Cardiac septum (tissue), 1 donor: Measurements from ENCODE around the gene FUZ. TPM values are rescaled to one million over a fixed set of nuclear protein-coding genes. Genes with fewer than 3 reads are reported as not detected.

Experiments used
- DNase-seq: peaks from one replicate; pipeline ENCODE4 v3.0.0-alpha.2; 2020; ENCODE audit warnings: low spot score
- intact Hi-C: fragments of 100-400 bp; cut with DNase I; formaldehyde crosslinking; loops from one replicate; pipeline ENCODE4 v1.14.0; 2022
- microRNA-seq: library from miRNA; unstranded; fragments of <30 nt; microRNA quantifications from one replicate; pipeline ENCODE4 v1.2.0, GENCODE V29; 2020
- total RNA-seq: library from RNA; stranded (reverse); fragmentation: NEBNext Ultra II Directional; extraction: Animal tissue kit (Norgen Biotek cat#: 25700); gene quantifications from one replicate; pipeline ENCODE4 v1.2.1, GENCODE V29; 2021
- donor health status: DM: no; HTN: no; CAD: no.

FUZ gene
- total RNA-seq, 1 donor from 2014 or later = 13.7 TPM

DNA sequence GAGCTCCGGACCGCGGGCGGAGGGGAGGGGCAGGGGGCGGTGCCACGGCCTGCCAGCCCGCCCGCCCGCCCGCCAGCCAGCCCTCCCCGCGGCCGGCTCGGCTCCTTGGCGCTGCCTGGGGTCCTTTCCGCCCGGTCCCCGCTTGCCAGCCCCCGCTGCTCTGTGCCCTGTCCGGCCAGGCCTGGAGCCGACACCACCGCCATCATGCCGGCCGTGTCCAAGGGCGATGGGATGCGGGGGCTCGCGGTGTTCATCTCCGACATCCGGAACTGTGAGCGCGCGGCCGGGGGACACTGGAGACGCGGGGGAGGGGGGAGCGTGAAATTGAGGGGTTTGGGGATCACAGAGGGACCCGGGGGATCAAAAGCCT, 46.2 kb downstream of the FUZ start, which contains the start of gene AP2A1:
Gene AP2A1, plus strand, starts transcription at position 72 of the 370 bp plus-strand sequence. Its CDS starts 133 bp downstream, at position 205.
- DNase-seq = no peak
- intact Hi-C loops = loop anchor here (5.0 kb wide), 2 partner anchors 45 to 110 kb away; partner anchors contain the start of genes AKT1S1, FUZ and TBC1D17

DNA sequence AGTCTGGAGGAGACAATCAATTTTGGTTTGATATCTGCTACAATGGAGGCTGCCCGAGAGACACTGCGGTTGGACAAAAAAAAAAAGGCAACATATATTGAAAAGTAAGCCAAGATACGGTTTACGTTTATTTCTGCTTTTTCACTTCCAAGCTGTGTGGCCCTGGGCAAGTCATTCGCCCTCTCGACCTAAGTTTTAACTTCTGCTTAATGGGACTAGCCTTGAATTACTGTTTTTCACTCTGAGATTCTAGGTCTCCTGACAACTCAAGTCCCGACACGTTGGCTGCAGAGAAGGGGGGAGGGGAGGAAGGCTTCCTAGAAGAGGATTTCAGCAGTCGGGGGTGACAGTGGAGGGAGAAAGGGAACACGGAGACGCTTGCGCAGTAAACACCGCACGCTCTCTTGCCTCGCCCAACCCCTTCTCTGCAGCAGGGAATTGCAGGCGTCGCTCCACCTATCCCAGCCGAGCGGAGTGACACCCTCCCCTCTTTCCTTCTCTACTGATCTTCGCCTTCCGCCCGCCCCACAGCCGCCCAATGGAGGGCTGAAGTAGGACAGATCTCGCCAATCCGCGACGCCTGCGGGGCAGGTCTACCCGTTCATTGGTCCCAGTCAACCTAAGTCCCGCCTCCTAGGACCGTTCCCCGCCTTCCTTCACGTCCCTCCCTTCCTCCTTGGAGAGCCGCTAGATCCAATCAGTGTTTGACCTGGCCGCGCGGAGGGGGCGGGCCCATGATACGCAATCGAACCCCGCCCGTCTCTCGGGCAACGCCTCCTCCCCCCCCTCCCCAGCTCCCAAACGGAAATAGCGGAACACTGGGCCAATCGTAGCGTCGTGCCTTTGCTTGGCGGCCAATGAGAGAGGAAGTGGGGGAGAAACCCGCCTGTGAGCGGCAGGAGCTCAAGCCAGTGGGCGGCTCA, 46.8 kb downstream of the FUZ start:
- intact Hi-C loops = loop anchor here (5.0 kb wide), 2 partner anchors 46 to 111 kb away; partner anchors contain the start of genes AKT1S1, FUZ and TBC1D17
- DNase-seq = peak; percentile 100

- no peak for DNase-seq
- intact Hi-C loops = no loop called here
Measured at GRCh38 chr19:49764341-49764740, 48.8 kb downstream of the FUZ start.

DNA sequence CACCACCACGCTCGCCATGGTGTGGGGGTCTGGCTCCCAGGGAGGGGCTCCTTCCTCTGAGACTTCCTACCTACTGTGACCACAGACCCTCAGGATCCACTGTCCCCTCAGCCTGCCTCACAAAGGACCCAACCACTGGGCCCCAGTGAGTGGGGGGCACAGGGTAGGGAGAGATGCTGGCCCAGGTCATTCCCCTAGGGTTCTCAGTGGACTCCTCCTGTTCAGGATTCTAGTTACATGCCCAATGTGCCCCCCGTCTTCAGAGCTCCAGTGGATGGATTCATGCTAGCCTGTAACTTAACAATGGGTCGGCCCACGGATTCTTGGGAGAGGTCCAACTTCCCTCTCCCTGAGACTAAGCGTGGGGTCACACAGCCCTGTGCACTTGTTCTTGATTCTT, 49.9 kb downstream of the FUZ start, which contains the start of gene TSKS:
Gene TSKS, minus strand, starts transcription at position 77 of the 400 bp plus-strand sequence. Its CDS starts 59 bp downstream, at position 18.
- intact Hi-C loops = no loop called here
- no peak for DNase-seq

DNA sequence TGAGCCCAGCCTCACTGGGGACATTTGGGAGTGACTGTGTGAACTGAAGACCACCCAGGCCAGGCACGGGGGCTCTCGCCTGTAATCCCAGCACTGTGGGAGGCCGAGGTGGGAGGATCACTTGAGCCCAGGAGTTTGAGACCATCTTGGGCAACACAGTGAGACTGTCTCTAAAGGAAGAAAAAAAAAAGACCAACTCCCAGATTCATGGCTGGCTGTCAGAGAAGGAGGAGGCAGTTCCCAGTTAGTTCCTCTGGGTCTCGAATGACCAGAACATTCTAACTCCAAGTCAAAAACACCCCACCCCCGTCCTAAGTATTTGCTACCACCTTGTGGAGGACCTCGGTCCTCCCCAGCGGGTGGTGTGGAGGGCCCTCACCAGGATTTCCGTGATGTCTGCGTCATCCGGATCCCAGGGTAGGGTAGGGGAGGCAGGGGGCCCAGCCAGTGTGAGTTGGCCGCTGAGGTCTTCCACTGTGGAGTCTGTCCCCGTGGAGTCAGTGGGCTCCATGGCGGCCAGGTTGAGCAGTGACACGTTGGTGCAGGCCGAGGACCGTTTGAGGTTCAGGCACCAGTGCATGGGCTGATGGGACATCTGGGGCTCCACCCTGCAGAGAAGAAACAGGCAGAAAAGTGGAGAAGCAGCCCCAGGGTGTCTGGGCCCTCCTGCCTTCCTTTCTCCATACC, 51.3 kb downstream of the FUZ start:
- DNase-seq = no peak
- intact Hi-C loops = no loop called here

DNA sequence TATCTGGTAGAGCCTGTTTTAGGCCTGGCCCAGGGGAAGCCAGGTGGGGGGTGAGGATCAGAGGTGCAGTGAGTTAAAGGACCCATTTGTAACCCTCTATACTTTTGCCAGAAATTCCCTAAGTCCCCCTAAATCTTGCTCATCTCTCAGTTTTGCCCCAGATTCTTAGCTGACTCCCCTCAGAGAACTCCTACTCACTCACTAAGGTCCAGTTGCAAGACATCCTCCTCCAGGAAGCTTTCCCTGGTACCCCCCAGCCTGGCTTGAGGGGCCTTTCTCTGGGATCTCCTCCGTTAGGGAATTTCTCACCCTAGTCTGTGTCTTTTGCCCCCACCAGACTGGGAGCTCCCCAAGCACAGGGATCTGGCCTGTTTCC, 51.9 kb downstream of the FUZ start:
- DNase-seq = no peak
- intact Hi-C loops = no loop called here

- DNase-seq = no peak
- intact Hi-C loops = no loop called here
Measured at GRCh38 chr19:49758292-49758691, 54.8 kb downstream of the FUZ start.

Small RNA genes lying within 50 kb of the gene (microRNA-seq; reads per million reads assigned to microRNA genes)
- gene MIR4749 (not detected), gene MIR6799 (not detected), gene MIR6800 (not detected)

Other genes with a start within 250 kb of the FUZ start
- gene NOSIP, start 232.7 kb downstream of the FUZ start, total RNA-seq = 34.5 TPM
- gene PRRG2, start 232.0 kb downstream of the FUZ start, total RNA-seq = 0.40 TPM
- gene PRR12, start 222.1 kb downstream of the FUZ start, total RNA-seq = 15.9 TPM
- gene RRAS, start 173.1 kb downstream of the FUZ start, total RNA-seq = 171 TPM
- gene SCAF1, start 171.1 kb downstream of the FUZ start, total RNA-seq = 53.1 TPM
- 33.7 TPM for gene IRF3, start 147.4 kb downstream of the FUZ start, total RNA-seq
- 8.9 TPM for gene BCL2L12, start 147.4 kb downstream of the FUZ start, total RNA-seq
- 124 TPM for gene PRMT1, start 136.0 kb downstream of the FUZ start, total RNA-seq
- gene ADM5, start 123.7 kb downstream of the FUZ start, total RNA-seq = 0.19 TPM
- 3.1 TPM for gene CPT1C, start 122.2 kb downstream of the FUZ start, total RNA-seq
- gene TSKS, start 50.0 kb downstream of the FUZ start, total RNA-seq = 0.24 TPM
- 63.9 TPM for gene AP2A1, start 46.3 kb downstream of the FUZ start, total RNA-seq
- 33.0 TPM for gene MED25, start 5.0 kb upstream of the FUZ start, total RNA-seq
- 95.8 TPM for gene PTOV1, start 37.9 kb upstream of the FUZ start, total RNA-seq
- 49.5 TPM for gene PNKP, start 54.3 kb upstream of the FUZ start, total RNA-seq
- 35.8 TPM for gene AKT1S1, start 64.1 kb upstream of the FUZ start, total RNA-seq
- 48.0 TPM for gene TBC1D17, start 64.4 kb upstream of the FUZ start, total RNA-seq
- gene IL4I1, start 83.6 kb upstream of the FUZ start, total RNA-seq = 1.2 TPM
- 10.6 TPM for gene ATF5, start 115.9 kb upstream of the FUZ start, total RNA-seq
- 26.8 TPM for gene NUP62, start 116.2 kb upstream of the FUZ start, total RNA-seq
- 0.27 TPM for gene SIGLEC11, start 147.9 kb upstream of the FUZ start, total RNA-seq
- 22.1 TPM for gene VRK3, start 212.1 kb upstream of the FUZ start, total RNA-seq
- 3.5 TPM for gene ZNF473, start 212.7 kb upstream of the FUZ start, total RNA-seq